NOMO-1 (cell line): ENCODE data around the gene SH3PXD2A.
"Not testable (repeated sequence)": the region's sequence is repeated elsewhere in the genome, so short reads cannot be mapped to it uniquely, and the experiment has no call there.

Experiments
- DNase-seq, 2 experiments: peaks; one replicate each; lab custom pipeline; 2025; ENCODE audit not compliant: unreplicated experiment in 2 of 2; lab: John Stamatoyannopoulos, UW

The SH3PXD2A gene

DNA sequence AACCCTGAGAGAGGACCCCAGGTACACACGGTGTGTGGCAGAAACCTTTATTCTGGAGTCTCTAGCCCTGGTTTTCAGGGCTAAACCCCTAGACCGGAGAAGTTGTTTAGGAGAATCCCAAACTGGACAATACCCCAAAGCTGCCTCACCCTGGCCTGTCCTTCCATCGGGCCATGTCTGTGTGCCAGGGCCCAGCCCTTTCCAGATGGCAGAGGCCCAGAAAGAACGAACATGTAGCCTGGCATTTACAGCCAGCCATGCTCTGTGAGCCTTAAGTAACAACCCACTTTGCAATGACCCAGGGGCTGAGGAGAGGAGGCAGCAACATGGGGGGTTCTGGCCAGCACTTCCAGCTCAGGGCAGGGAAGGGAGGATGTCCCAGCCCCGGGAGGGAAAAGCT is 219.8 kb downstream of the SH3PXD2A start:
- no peak for DNase-seq

DNA sequence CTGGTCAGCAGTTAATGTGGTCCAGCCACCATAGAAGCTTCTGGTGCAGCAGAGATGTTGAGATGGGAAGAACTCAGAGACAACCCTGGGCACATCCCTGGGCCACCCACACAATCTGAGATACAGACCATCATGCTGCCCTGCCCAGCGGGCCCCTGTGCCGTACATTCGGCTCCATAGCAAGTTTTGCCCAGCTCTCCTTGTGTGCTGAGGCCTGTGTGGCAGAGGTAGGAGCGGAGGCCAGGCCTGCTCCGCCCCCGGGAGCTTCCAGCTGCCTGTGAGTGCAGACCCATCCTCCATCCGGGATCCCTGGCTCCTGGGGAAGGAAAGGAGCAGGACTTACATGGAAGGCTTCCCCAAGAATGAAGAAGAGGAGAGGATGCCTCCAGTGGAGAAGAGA is 221.5 kb downstream of the SH3PXD2A start:
- DNase-seq, result no peak

DNA sequence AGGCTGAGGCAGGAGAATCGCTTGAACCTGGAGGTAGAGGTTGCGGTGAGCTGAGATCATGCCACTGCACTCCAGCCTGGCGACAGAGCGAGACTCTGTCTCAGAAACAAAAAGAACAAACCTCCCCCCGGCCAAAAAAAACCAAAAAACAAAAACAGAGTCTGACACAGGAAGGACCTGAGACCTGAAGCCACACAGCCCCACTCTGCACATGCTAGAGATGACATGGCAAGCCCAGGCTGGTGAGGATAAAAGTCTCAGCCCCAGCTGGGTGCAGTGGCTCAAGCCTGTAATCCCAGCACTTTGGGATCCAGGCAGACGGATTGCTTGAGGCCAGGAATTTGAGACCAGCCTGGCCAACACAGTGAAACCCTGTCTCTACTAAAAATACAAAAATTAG is 222.5 kb downstream of the SH3PXD2A start:
- not testable (repeated sequence) for DNase-seq

DNA sequence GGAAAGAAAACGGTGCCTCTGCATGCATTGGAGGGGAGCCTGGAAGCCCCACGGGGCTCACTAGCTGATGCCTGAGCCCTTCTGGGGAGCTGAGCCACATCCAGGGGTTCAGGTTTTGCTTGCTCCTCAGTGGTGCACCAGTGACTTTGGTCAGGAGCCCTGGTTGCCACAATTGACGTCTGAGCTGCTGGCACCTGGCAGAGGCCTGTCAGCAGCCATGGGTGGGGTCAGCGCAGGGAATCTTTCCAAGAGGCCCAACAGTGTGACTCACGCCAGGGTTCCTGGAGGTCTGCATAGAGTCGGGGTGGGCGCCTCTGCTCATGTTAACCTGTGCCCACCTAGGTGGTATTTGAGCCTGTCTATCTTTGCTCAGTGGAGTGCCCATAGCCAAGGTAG is 223.1 kb downstream of the SH3PXD2A start:
- DNase-seq, result no peak

DNA sequence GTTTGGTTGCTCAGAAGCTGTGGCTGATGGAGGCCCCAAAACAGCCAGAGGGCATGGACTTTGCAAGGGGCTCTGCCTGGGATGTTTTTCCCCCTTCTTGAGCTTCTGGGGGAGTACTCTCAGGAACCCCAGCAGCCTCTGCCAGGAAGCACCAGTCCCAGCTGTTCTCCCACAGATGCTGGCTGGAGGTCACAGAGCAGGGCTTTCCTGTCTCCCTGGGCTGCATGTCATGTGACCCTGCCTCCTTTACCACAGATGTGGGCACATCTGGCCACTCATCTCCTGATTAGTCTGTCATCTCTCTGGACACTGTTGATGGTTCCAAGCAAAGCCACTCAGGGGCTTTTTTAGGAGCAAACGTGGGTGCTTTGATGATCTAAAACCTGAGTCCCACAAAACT is 225.2 kb downstream of the SH3PXD2A start:
- no peak for DNase-seq

DNA sequence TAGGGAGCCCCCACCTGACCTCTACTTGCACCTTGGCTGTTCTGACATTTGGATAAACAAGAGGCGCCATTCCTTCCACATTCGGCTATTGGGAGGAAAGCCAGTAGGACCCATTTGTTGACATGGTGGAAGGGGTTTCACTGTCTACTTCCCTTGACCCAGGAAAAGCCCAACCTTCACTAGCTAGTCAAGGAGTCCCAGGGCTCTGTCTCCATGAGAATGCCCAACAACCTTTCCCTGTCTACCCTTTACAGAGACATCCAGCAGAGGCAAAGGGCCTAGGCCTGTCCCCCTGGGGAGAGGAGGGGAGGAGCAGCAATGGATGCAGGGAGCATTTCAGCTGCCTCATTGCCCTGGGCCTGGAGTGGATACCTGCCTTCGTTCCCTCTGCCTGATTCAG is 225.8 kb downstream of the SH3PXD2A start:
- DNase-seq, result no peak

DNA sequence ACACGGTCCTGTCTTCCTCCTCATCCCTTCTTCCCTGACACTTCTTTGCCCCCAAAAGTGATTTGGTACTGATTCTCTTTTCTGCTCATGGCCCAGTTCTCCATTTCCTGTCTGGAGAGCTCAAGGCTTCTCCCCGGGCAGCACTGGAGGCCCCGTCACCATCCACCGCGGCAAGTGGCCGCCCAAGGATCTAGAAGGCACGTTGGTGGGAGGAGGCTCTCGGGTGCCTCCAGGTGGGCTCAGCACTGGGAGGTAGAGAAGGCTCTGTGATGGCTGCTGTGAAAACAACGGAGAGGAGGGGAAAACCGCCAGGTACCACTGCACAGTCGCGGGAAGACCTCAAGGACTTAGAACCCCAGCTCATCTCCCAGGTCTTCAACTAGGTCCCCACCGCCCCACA is 227.5 kb downstream of the SH3PXD2A start:
- no peak for DNase-seq

DNA sequence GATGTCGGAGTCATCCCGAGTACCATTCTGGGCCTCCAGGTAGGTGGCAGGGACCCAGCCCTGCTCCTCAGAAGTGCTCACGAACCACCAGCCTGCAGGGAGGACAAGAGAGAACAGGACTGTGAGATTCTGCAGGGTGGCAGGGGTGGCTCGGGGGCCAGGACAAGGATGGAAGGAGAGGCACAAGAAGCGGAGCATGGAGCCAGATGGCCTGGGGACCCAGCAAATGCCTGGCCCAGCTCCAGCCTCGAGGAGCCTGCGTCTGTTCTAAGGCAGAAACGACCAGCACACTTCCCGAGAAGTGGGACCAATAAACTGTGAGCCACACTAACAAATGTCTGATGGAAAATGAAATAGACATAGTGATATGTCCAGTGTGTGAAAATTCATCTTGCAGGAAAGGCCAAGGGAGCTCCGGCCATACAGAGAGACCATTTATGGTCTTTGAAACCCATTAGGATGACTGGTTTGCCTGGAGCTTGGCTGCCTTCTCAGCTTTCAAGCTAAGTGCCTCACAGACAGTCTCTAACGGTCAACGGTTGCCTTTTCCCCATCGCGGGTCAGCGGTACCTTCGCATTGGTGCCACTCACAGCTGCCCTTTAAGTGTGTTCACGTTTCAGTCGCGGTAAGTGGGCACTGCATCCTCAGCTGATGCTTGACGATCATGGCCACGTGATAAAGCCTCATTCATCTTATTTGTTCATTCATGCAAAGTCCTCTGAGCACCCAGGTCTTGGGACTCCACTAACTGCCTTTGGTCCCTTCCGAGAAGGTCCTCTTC is 228.1 kb downstream of the SH3PXD2A start:
- no peak for DNase-seq

DNA sequence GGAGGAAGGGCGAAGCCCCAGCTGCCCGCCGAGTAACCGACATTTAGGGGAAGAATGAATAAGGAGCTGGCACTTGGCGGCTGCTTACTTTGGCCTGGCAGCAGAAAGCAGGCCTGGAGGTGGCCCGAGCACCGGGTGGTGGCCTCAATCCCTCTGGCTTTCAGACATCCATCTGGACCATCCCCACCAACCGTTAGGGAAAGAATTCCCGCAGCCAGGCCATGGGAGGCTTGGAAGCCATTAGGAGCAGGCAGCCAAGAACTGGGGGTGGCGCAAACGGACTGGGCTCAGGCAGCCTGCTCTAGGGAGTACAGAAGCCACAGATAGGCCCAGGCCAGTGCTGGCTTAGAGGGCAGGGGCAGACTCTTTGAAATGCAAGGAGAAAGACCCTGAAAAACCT is 229.2 kb downstream of the SH3PXD2A start:
- DNase-seq, result no peak

DNA sequence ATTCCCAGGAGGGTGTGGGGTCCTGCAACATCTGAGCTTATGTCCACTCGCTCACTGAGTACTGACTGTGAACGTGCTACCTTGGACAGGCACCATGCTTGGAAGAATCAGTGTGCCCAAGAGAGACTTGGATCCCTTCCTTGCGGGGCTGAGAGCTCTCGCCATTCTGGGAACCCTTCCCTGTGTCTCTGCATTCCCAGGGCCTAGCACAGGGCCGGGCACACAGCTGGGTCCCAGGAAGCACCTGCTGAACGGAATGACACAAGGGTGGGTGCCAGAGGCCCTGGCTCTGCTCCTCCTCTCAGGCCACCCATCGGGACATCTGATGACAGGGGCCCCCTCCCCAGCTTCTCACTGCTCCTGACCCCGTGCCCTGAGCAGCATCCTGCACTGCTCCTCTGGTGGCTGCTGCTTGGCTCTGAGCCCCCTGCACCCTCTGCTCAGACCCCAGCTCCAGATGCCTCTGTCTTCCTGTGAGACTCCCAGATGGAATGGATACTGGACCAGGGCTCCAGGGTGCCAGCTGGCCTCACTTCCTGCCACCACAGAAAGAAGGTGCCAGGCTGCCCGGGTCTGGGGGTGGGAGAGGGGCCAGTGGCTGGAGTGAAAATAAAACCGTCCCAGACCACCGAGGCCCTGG is 232.3 kb downstream of the SH3PXD2A start:
- DNase-seq, result no peak

DNA sequence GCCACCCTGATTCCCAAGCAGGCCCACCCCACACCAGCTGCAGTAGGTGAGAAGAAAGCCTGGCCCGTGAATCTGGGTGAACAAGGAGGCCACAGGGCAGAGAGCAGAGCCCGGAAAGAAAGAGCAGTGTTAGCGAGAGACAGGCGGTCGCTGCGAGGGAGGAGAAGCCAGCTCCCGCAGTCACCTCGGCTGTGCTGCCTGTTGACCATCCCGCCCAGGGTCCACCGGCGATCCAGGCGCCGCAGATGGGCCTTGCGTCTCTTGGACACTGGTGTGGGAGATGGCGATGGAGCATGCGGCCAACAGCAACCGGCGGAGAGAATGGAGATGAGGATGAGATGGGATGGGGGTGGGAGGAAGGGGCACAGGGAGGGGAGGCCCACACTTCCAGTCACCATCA is 233.1 kb downstream of the SH3PXD2A start:
- DNase-seq, result no peak

DNA sequence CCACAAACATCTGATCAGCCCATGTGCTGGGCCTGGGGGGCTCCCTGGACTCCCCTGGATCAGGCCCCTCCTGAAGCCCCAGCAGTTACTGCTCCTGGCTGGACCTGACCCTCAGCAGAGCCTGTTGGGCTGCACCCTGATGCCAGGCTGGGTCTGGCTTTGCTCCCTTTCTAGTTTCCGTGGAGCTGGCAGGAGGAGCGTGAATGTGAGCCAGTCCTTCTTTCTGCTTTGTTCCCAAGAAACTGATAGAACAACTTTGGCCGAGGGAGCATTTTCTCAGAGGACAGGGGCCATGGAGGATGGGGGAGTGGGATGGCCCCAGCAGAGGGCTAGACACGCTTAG is 233.6 kb downstream of the SH3PXD2A start:
- DNase-seq, result no peak

DNA sequence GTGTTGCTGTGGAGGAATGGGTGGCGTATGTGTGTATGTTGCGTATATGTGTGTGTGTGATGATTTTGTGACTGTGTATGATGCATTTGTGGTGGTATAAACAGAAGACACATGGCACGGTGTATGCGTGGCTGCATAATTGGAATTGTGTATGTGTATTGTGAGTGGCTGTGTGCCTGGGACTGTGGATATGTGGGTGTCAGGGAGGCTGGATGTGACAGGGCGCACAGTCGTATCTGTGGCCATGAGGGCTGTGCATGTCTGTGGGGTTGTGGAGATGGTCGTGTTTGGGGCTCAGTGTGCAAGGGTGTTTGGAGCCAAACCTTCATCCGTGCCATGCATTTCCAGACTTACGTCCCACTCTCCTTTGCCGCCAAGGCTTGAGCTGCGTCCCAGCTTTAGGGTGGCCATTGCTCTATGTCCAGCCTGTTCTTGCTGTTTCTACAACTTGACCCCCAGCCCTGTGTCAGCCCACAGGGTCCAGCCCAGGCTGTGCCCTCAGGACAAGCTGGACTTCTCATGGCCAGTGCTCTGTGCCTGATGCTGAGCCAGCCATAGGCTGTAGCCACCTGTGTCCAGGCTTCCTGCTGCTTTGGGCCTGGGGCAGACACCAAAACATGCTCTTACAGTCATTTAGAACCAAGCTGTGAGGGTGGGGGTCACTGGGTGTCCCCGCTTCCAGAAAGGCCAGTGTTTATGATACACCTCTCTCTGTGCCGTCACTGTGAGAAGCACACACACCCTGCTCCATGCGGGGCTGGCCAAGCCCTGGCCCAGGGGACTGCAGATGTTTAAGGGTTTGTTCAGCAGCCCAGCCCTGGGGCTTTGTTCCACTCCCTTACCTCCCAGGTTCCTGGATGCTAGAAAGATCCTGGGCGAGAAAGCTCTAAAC is 234.2 kb downstream of the SH3PXD2A start:
- DNase-seq, result no peak

DNA sequence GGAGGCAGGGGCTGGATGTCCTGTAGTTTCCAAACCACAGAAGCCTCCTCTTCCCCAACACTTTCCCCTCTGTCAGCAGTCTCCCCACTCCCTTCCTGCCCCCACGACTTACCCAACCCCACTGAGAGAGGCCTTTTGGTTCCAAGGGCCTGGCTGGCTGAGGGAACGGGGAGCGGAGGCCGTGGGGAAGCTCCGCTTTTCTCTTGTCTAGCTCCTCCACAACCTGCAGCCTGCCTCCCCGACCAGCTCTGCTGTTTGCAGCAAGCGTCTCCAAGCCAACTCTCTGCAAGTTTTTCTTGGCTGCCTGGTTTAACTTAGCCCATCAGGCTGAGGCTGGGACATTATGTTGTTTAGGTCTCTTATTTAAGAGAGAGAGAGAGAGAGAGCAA is 235.0 kb downstream of the SH3PXD2A start:
- no peak for DNase-seq

DNA sequence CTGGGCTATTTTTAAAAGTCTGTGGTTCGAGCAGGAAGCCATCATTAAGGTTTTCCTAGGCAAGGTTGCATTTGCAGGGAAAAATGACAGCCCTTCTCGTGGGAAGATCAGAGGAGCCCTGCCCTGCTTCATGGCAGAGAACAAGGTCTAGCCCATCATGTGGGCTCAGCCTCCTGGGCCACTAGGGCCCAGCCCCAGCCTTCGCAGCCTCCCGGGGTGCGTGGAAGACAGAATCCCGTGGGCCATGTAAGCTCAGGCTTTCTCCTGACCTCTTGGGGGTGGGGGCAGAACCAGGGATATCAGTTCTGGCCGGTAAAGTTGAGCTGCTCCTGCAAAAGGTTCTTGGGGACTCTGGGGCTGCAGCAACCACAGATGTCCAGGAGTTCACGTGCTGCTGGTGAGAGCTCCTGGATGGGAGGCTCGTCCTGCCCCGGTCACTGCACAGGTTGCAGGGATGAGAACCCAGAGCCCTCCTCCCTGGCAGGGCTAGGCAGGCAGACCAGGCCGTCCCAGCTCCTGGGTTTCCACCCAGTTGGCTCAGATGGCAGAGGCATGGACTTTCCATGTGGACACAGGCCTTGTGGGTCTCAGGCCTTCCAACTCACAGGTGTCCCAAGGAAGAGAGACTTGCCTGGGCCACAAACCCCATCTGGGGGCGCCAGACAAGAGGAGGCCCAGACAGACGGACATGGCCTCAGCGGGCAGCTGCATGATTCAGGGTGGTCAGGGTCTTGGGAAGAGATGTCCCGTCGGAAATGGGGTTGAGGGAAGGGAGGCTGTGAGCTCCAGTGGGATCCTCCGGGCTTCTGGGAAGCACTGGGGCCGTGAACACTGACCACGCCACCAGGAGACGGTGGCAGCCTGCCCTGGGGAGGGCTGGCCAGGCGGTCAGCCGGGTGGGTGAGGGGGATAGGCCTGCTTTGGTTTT is 235.7 kb downstream of the SH3PXD2A start:
- DNase-seq, result no peak

DNA sequence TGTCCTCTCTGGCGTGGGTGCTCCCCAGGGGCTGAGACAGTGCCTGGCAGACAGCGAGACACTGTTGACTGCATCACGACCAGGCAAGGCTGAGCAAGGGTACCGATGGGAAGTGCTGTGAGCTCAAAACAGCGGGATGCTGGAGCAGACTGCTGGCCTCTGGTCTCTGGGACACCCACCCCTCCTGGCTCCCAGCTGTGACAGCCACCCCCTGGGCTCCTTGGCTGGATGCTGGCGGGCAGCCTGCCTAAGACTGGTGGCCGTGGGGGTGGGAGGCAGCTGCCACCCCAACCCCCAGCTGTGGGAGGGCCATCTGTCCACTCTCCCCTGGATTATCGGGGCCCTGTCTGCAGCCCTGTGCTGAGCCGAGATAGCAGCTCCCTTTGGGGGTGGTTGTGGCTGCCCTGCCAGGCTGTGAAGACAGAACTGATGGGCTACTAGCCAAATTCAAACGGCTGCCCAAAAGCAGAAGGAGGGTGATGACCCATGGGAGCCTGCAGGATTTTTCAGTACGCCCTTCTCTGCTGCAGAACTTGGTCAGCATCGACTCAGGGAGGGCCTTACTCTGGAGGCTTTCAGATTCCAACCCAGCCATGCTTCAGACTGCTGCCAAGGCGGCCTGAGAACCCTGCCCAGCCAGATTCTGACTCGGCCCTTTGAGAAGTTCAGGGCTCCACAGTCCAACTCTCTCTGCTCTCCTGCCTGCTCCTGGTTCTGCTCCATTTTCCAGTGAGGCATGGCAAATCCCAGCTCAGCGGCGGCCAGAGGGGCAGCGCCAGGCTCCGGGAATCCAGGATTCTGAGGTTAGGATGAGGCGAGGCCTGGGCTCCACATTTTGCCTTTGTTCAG is 236.6 kb downstream of the SH3PXD2A start:
- DNase-seq, result no peak

DNA sequence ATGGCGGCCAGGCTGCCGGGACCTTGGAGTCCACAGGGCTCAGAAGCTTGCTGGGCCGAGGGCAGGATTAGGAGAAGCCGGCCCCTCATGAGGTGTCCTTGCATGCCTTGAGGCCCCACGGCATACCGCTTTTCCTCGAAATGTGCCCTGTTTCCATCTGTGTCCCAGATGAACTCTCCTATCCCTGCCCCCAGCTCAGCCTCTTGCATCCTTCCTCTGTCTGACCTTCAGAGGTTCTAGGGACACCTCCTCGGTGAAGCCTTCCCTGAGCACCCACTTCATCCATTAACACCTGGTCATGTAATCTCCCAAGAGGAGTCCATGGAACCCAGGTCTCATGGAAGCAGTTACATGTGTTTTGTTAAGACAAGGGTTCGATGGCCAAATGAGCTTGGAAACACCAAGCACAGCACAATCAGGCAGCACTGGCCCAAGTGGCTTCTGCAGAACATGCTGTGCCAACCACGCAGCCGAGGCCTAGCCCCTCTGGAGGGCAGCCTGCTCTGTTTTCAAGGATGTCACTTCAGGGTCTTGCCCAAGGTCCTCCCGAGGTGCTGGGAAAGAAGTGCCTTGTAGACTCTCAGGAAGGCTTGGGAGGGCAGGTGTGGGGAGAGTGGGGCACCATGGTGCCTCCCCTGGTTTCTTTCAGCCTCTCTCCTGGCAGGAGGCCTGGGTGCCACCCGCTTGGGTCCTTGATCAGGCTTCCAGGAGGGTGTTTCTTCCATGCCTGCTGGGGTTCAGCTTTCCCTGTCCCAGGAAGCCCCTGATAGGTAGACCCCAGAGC is 237.6 kb downstream of the SH3PXD2A start:
- DNase-seq, result no peak

DNA sequence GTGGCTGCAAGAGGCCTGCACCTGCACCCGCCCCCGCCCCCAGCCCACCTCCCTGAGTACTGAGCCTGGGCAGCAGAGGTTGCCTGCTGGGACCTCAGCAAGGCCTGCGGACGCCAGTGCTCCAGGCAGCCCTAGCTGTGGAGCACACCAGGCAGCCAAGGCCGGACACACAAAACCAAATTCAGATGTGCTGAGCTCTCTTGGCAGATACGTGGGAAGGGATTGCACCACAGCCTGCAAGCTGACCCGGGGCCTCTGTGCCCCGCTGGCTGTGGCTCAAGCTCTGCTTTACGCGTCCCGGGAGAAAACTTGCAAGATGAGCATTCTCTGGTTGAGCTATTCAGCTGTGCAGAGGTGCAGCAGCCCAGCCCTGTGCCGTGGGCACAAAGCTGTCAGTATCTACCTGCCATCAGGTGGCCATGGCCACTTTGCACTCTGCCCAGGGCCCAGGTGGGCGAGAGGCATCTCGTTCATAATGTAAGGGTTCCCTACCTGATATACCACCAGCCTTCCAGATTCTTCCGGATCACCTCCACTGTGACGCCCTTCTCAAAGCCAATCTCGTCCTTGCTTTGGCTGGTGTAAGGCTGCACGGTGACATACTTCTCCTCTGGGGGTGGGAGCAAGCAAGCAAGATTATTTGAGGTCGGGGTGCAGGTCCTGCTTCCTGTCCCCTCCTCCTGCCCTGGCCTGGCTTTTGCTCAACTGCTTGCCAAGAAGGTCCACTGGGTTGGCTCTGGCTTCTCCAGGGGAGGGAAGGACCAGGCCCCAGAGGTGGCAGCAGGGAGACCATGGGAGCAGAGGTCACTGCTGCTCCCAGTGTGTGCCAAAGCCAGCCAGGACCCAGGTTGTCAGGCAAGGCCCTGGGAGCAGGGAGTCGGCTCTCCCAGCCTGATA is 238.4 kb downstream of the SH3PXD2A start:
- DNase-seq, result no peak
